ENCODE results near the gene MTIF2.
"Not testable (repeated sequence)": the region's sequence is repeated elsewhere in the genome, so short reads cannot be mapped to it uniquely, and the experiment has no call there.

MTIF2 gene

DNA sequence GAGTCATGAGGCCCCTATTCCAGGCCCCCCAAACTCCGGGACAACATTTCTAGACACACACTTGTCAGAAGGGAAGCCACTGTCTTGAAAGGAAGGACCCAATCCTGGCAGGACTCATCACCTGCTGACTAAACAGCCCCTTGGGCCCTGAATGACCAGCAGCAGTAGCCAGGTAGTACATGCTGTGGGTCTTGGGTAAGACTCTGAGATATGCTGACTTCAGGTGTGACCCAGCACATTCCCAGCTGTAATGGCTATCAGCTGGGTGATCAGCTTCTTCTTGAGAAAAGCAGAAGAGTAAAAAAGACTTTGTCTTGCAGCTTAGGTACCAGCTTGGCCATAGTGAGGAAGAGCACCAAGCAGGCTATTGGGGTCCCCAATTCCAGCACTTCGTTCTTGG, 72.5 kb downstream of the MTIF2 start:
- DNase-seq (ENCODE audit: low read depth, low spot score) = no peak

DNA sequence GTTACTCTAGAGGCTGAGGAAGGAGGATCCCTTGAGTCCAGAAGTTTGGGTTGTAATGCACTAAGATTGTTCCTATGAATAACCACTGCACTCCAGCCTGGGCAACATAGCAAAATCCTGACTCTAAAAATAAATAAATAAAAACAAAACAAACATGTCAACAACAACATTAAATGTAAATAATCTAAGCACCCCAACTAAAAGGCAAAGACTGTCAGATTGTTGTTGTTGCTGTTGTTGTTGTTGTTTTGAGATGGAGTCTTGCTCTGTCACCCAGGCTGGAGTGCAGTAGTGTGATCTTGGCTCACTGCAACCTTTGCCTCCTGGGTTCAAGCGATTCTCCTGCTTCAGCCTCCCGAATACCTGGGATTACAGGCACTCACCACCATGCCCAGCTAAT, 77.1 kb downstream of the MTIF2 start:
- DNase-seq (ENCODE audit: low read depth, low spot score) = not testable (repeated sequence)

DNA sequence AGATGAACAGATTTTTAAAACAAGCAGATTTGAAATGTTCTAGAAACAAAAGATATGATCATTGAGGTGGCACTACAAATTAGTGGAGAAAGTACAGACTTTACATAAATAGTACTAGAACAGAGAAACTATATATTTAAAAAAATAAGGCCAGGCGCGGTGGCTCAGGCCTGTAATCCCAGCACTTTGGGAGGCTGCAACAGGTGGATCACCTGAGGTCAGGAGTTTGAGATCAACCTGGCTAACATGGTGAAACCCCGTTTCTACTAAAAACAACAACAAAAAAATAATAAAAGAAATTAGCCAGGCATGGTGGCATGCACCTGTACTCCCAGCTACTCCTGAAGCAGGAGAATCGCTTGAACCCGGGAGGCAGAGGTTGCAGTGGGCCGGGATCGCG, 82.2 kb downstream of the MTIF2 start:
- DNase-seq (ENCODE audit: low read depth, low spot score) = not testable (repeated sequence)

All from smooth muscle cell of the brain vasculature (primary cell).